Heart left ventricle (tissue), 16 donors: ENCODE data around the gene SUB1. TPM values are rescaled to one million over a fixed set of nuclear protein-coding genes. Genes with fewer than 3 reads are reported as not detected.

Experiments used
- ATAC-seq, 4 donors: fragments of 200-7000 bp; cut with Tn5 transposase; one replicate each; pipeline ENCODE4 v1.9.1; 2020 to 2022; ENCODE audit warnings: moderate library complexity in 4 of 4, mild to moderate bottlenecking in 3 of 4, moderate number of reproducible peaks in 1 of 4
- DNase-seq, 5 donors: peaks; one replicate each; pipeline ENCODE4 v3.0.0-alpha.2; 2020
- H3K27ac ChIP-seq, 12 donors: fragments of 200-600 bp; sonication (generic) in 4 of 12; one replicate each; pipeline versions ENCODE4 v1.5.0 to v1.8.0; 2016 to 2022; ENCODE audit warnings: mild to moderate bottlenecking in 2 of 12
- H3K27me3 ChIP-seq, 9 donors: fragments of 200-600 bp; sonication (generic) in 2 of 9; one replicate each; pipeline versions ENCODE4 v1.5.1 to v1.8.0; 2016 to 2022; ENCODE audit warnings: mild to moderate bottlenecking in 3 of 9
- H3K36me3 ChIP-seq, 9 donors: fragments of 200-600 bp; sonication (generic) in 2 of 9; one replicate each; pipeline versions ENCODE4 v1.5.0 to v1.8.0; 2018 to 2022; ENCODE audit warnings: mild to moderate bottlenecking in 2 of 9
- H3K4me1 ChIP-seq, 12 donors: fragments of 200-600 bp; sonication (generic) in 4 of 12; one replicate each; pipeline versions ENCODE4 v1.5.0 to v1.8.0; 2016 to 2022; ENCODE audit warnings: mild to moderate bottlenecking in 3 of 12
- H3K4me3 ChIP-seq, 12 donors: fragments of 200-600 bp; sonication (generic) in 4 of 12; one replicate each; pipeline versions ENCODE4 v1.5.0 to v1.8.0; 2017 to 2022; ENCODE audit warnings: mild to moderate bottlenecking in 9 of 12, moderate library complexity in 4 of 12
- H3K9me3 ChIP-seq, 12 donors: fragments of 200-600 bp; sonication (generic) in 4 of 12; one replicate each; pipeline versions ENCODE4 v1.5.0 to v1.8.0; 2016 to 2022; ENCODE audit warnings: mild to moderate bottlenecking in 1 of 12
- POLR2A ChIP-seq, 2 donors: fragments of 450-650 bp; IDR thresholded peaks; one replicate each; pipeline ENCODE4 v1.6.1; 2017; ENCODE audit warnings: antibody characterized with exemption in 2 of 2, mild to moderate bottlenecking in 2 of 2, moderate library complexity in 2 of 2
- WGBS, 4 donors: extraction: QIAGEN DNeasy Blood & Tissue Kit in 2 of 4; methylation state at CpG; one replicate each; pipeline versions ENCODE4 v1.1.5 to v1.1.7; 2013 to 2018; 5-methylcytosine and 5-hydroxymethylcytosine counted together
- intact Hi-C, 10 donors: fragments of 100-400 bp; cut with DNase I; formaldehyde crosslinking; loops; one replicate each; pipeline versions ENCODE4 v1.11.1 to v1.14.2; 2022
- polyA plus RNA-seq, 2 donors: library from polyadenylated mRNA; stranded (reverse); fragments of 200-250 nt; gene quantifications; one replicate each; pipeline ENCODE4 v1.2.3, GENCODE V29; 2013
- total RNA-seq, 9 donors: library from RNA; depleted of rRNA in 2 of 9; stranded (reverse); fragments of >200 nt in 2 of 9; fragmentation: NEBNext Ultra II Directional in 3 of 9; extraction: Animal tissue kit (Norgen Biotek cat#: 25700) in 3 of 9; gene quantifications; one replicate each; pipeline versions ENCODE4 v1.1.0 to v1.2.4, GENCODE V29; 2016 to 2023
- TF ChIP-seq, protein P1 (sequence below), 12 donors: fragments of 200-600 bp; sonication (generic) in 4 of 12; IDR thresholded peaks; one replicate each; pipeline versions ENCODE4 v1.5.0 to v1.8.0; 2018 to 2022; ENCODE audit warnings: antibody characterized with exemption in 12 of 12, mild to moderate bottlenecking in 5 of 12
- donor health status: ischemic (EF 13 %, LVEDD 7.1; RV severe dilation, severe dysfunction).
- donor health status: healthy with polysubstance abuse.
- donor health status: DM: no; HTN: yes; CAD: no.
- donor health status: DM: no; HTN: no; CAD: no.
- donor health status: ischemic (EF 25% LVEDD 6.9; RV normal size, moderate dysfunction).
- donor health status: ischemic (EF 25% LVEDD 5.7; RV mildly dilated, moderate dysfunction).
- donor health status: healthy.
- donor health status: DM: yes; HTN: yes; CAD: no.
- donor health status: ischemic (EF 35%, LVEDD 5.7; RV mildly dilated, moderate dysfunction).
- donor health status: nonischemic (EF 11% LVEDD 7.7; RV severe dilation, severe dysfunction).
- donor health status: DM: yes; HTN: yes; CAD: no.
- donor health status: PGD.
- donor health status: ischemic (EF 29% LVEDD 5.4; RV normal size, mild dysfunction).
- donor health status: nonischemic (EF 23%, LVEDD 6.1; RV moderate dilation, normal function).

Gene SUB1
- total and polyA plus RNA-seq, 11 donors, result 118 to 244 (median 187) TPM

DNA sequence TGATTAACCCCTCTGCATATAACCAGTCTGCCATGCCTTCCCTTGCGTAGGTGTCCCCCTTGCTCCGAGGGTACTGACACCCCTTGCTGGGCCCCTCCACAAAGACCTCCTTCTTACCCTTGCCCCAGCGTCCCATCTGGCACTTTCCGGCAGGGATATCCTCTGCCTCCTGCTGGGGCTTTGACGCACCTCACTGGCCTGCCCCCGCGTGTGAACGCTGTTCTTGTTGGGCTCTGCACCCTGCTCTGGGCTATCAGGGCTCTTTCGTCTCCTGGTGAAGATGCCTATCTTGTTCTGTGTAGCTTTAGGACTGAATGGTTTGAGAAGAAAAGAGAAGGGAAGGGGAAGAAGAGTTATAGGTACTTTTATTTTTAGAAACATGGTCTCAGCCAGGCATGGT, 53.0 kb downstream of the SUB1 start:
- no peaks in the 10 kb centered on the region for H3K36me3 ChIP-seq
- DNase-seq (no peak), ATAC-seq (no peak)
- H3K27me3 ChIP-seq, result no peaks in the 10 kb centered on the region
- TF ChIP-seq, protein P1, sequence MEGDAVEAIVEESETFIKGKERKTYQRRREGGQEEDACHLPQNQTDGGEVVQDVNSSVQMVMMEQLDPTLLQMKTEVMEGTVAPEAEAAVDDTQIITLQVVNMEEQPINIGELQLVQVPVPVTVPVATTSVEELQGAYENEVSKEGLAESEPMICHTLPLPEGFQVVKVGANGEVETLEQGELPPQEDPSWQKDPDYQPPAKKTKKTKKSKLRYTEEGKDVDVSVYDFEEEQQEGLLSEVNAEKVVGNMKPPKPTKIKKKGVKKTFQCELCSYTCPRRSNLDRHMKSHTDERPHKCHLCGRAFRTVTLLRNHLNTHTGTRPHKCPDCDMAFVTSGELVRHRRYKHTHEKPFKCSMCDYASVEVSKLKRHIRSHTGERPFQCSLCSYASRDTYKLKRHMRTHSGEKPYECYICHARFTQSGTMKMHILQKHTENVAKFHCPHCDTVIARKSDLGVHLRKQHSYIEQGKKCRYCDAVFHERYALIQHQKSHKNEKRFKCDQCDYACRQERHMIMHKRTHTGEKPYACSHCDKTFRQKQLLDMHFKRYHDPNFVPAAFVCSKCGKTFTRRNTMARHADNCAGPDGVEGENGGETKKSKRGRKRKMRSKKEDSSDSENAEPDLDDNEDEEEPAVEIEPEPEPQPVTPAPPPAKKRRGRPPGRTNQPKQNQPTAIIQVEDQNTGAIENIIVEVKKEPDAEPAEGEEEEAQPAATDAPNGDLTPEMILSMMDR (IDR thresholded peaks at IDR 0.05), result no peak
- no peak for TF ChIP-seq POLR2A (IDR thresholded peaks at IDR 0.05)
- H3K27ac ChIP-seq, result no peak overlapping the region
- intact Hi-C loops, result no loop called here
- no peak overlapping the region for H3K4me3 ChIP-seq
- H3K4me1 ChIP-seq, result no peaks in the 10 kb centered on the region
- 81 to 93% (median 88%) methylated on average over 9 of the region's 9 CpGs for WGBS, 4 donors
- no peaks in the 10 kb centered on the region for H3K9me3 ChIP-seq

DNA sequence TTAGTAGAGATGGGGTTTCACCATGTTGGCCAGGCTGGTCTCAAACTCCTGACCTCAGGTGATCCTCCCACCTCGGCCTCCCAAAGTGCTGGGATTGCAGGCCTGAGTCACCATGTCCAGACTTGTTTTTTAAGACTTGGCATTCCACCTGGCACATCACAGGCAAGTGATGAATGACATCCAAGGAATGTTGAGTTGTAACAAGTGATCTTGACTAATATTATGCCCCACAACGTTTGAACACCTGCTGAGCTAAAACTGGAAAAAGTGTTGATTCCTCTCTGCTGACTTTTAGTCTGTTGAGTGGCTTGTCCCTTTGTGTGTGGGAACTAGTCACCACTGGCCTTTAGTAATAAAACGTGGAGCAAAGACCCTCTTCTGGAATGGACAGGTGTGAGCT, 54.6 kb downstream of the SUB1 start:
- H3K27ac ChIP-seq, result no peak overlapping the region
- H3K9me3 ChIP-seq, result no peaks in the 10 kb centered on the region
- intact Hi-C loops, result no loop called here
- ATAC-seq (no peak), DNase-seq (no peak)
- no peaks in the 10 kb centered on the region for H3K27me3 ChIP-seq
- no peaks in the 10 kb centered on the region for H3K4me1 ChIP-seq
- TF ChIP-seq, protein P1 (IDR thresholded peaks at IDR 0.05), result no peak
- TF ChIP-seq POLR2A (IDR thresholded peaks at IDR 0.05), result no peak
- 54 to 72% (median 67%) methylated on average over 2 to 3 of the region's 3 CpGs for WGBS, 4 donors
- no peaks in the 10 kb centered on the region for H3K36me3 ChIP-seq
- no peak overlapping the region for H3K4me3 ChIP-seq

DNA sequence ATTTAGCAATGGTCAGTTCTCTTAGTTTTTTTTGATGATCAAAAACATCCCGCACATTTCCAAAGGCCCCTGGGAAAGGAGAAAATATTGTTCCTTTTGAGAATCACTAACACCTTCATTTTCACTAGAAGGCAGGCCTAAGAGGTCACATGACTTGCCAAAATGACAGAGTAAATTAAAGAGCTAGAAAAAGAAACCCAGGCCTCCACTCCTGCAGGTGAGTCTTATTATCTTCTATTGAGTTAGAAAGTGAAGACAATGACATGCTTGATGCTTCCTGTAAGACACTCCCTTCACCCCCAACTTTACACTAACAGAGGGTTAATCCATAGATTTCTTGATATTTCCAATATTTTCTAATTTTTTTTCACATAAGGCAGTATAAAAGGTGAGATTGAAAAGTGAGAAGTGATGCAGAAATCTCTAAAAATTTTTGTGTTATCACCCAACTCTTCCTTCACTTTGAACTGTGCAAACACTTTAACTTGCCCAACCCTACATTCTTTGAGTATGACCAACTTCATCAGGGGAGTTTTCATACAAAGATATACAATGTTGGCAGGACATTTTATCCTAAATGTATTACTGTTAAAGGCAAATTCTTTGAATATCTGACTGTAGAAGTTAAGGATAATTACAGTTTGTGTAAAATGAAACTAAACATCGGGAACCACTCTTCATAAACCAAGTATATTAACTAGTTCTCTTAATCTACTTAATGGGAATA, 57.1 kb downstream of the SUB1 start:
- DNase-seq, result no peak

DNA sequence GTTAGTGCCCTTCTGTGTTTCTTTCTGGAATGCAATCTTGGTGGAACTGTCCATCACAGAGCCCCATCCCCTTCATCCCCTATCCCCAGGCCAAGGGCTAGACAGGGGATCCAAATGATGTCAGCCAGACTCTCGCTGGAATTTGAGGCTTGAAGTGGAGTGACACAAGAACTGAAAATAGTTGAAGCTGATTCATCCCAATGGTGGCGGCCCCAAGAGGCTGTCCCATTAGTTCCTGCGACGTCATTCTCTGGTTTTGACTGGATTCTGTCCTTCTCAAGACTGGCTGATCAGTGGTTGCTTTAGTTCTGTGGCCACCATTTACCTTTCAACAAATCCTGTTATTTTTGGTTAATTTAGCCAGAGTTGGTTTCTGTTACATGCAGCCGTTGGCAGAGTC, 59.9 kb downstream of the SUB1 start:
- intact Hi-C loops, result no loop called here
- WGBS, 4 donors, result 66 to 77% (median 73%) methylated on average over 5 of the region's 5 CpGs
- Histone ChIP-seq H3K36me3 (no peaks in the 10 kb centered on the region), H3K9me3 (no peaks in the 10 kb centered on the region), H3K4me3 (no peak overlapping the region), H3K27me3 (no peaks in the 10 kb centered on the region), H3K27ac (no peak overlapping the region), H3K4me1 (no peaks in the 10 kb centered on the region)
- DNase-seq (no peak), ATAC-seq (peak in 1 of 4 donors; percentile 60)
- TF ChIP-seq, protein P1 (IDR thresholded peaks at IDR 0.05), result no peak
- no peak for TF ChIP-seq POLR2A (IDR thresholded peaks at IDR 0.05)

More for the DNA sequence above, 57.1 kb downstream of the SUB1 start:
- no peaks in the 10 kb centered on the region for H3K27me3 ChIP-seq
- WGBS, 4 donors, result 86 to 91% (median 87%) methylated on average over 2 of the region's 2 CpGs
- no peak for ATAC-seq
- H3K4me3 ChIP-seq, result no peak overlapping the region
- H3K4me1 ChIP-seq, result no peaks in the 10 kb centered on the region
- no peaks in the 10 kb centered on the region for H3K9me3 ChIP-seq
- no peaks in the 10 kb centered on the region for H3K36me3 ChIP-seq
- no peak for TF ChIP-seq POLR2A (IDR thresholded peaks at IDR 0.05)
- TF ChIP-seq, protein P1 (IDR thresholded peaks at IDR 0.05), result no peak
- intact Hi-C loops, result no loop called here
- H3K27ac ChIP-seq, result no peak overlapping the region
